Neural cell (in vitro differentiated cells): ENCODE results near the gene IQGAP2. TPM values are rescaled to one million over a fixed set of nuclear protein-coding genes. Genes with fewer than 3 reads are reported as not detected.

Source experiments
- H2AFZ ChIP-seq: fragments of 200-600, 300-800 bp; sonication (generic), shearing (Covaris generic); 2 replicates; pipeline ENCODE4 v1.6.0; 2014; ENCODE audit warnings: low read depth, mild to moderate bottlenecking, antibody characterized with exemption, low read length, moderate library complexity
- H3F3A ChIP-seq: fragments of 200-600 bp; shearing (Covaris generic); 2 replicates; pipeline ENCODE4 v1.6.1; 2016; ENCODE audit warnings: mild to moderate bottlenecking, moderate library complexity, mixed read lengths, antibody characterized with exemption, low read length; ENCODE audit not compliant: insufficient read depth, poor library complexity, severe bottlenecking
- H3K27ac ChIP-seq: fragments of 200-600, 300-800 bp; sonication (generic), shearing (Covaris generic); 2 replicates; pipeline ENCODE4 v1.5.1; 2014; ENCODE audit warnings: mild to moderate bottlenecking, low read length, moderate library complexity
- H3K27me3 ChIP-seq: fragments of 300-800, 200-600 bp; sonication (generic), shearing (Covaris generic); 2 replicates; pipeline ENCODE4 v1.6.0; 2014; ENCODE audit warnings: mild to moderate bottlenecking, low read depth, low read length, moderate library complexity; ENCODE audit not compliant: insufficient read depth
- H3K36me3 ChIP-seq: fragments of 300-800, 200-600 bp; sonication (generic), shearing (Covaris generic); 2 replicates; pipeline ENCODE4 v1.5.1; 2014; ENCODE audit warnings: mild to moderate bottlenecking, antibody characterized with exemption, low read length, moderate library complexity; ENCODE audit not compliant: insufficient read depth
- H3K4me2 ChIP-seq: fragments of 300-800, 200-600 bp; sonication (generic), shearing (Covaris generic); 2 replicates; pipeline ENCODE4 v1.6.0; 2014; ENCODE audit warnings: mild to moderate bottlenecking, low read length
- H3K4me3 ChIP-seq: fragments of 300-800, 200-600 bp; sonication (generic), shearing (Covaris generic); 2 replicates; pipeline ENCODE4 v1.5.1; 2014; ENCODE audit warnings: mild to moderate bottlenecking, low read length, moderate library complexity
- H3K79me2 ChIP-seq: fragments of 200-600 bp; shearing (Covaris generic); replicated peaks from 2 replicates; pipeline ENCODE4 v1.6.0; 2014; ENCODE audit warnings: mild to moderate bottlenecking, low read length, moderate library complexity; ENCODE audit not compliant: insufficient read depth
- H3K9ac ChIP-seq: fragments of 300-800, 200-600 bp; sonication (generic), shearing (Covaris generic); 2 replicates; pipeline ENCODE4 v1.6.1; 2016; ENCODE audit warnings: mild to moderate bottlenecking, low read length, mixed read lengths
- H3K9me2 ChIP-seq: fragments of 200-600 bp; shearing (Covaris generic); 2 replicates; pipeline ENCODE4 v1.6.1; 2016; ENCODE audit warnings: mild to moderate bottlenecking, low read length, mixed read lengths; ENCODE audit not compliant: insufficient read depth
- H3K9me3 ChIP-seq: fragments of 200-600, 300-800 bp; sonication (generic), shearing (Covaris generic); 2 replicates; pipeline ENCODE4 v1.6.1; 2016; ENCODE audit warnings: mild to moderate bottlenecking, mixed run types, low read length, moderate library complexity, mixed read lengths
- H4K20me1 ChIP-seq: fragments of 200-600 bp; shearing (Covaris generic); 2 replicates; pipeline ENCODE4 v1.6.1; 2016; ENCODE audit warnings: mild to moderate bottlenecking, mixed run types; ENCODE audit not compliant: insufficient read depth
- CTCF ChIP-seq: fragments of 450-650 bp; IDR thresholded peaks from 2 replicates; pipeline ENCODE4 v1.5.1; 2014; ENCODE audit warnings: antibody characterized with exemption, mild to moderate bottlenecking, moderate library complexity; ENCODE audit not compliant: poor library complexity, severe bottlenecking
- EP300 ChIP-seq: fragments of 450-650 bp; conservative IDR thresholded peaks from 2 replicates; pipeline ENCODE4 v1.6.1; 2014; ENCODE audit warnings: antibody characterized with exemption, mild to moderate bottlenecking, moderate library complexity; ENCODE audit not compliant: poor library complexity, severe bottlenecking
- EZH2 ChIP-seq: fragments of 200-600, 300-800 bp; shearing (Covaris generic), sonication (generic); IDR thresholded peaks from 2 replicates; pipeline ENCODE4 v1.6.1; 2014; ENCODE audit warnings: antibody characterized with exemption, low read length, borderline replicate concordance, mild to moderate bottlenecking; ENCODE audit not compliant: insufficient read depth, poor library complexity, severe bottlenecking
- MXI1 ChIP-seq: fragments of 450-650 bp; conservative IDR thresholded peaks from 2 replicates; pipeline ENCODE4 v1.6.1; 2014; ENCODE audit warnings: antibody characterized with exemption, mild to moderate bottlenecking; ENCODE audit not compliant: poor library complexity, severe bottlenecking
- POLR2AphosphoS5 ChIP-seq: IDR thresholded peaks from 2 replicates; pipeline ENCODE4 v1.6.1; 2012
- RAD21 ChIP-seq: fragments of 450-650 bp; conservative IDR thresholded peaks from 2 replicates; pipeline ENCODE4 v1.6.1; 2014; ENCODE audit warnings: antibody characterized with exemption, mild to moderate bottlenecking, moderate library complexity
- REST ChIP-seq: IDR thresholded peaks from 2 replicates; pipeline ENCODE4 v1.6.1; 2012; ENCODE audit warnings: borderline replicate concordance
- SMC3 ChIP-seq: fragments of 450-650 bp; conservative IDR thresholded peaks from 2 replicates; pipeline ENCODE4 v1.6.1; 2014; ENCODE audit warnings: antibody characterized with exemption, mild to moderate bottlenecking, moderate library complexity; ENCODE audit not compliant: poor library complexity
- TAF1 ChIP-seq: IDR thresholded peaks from 2 replicates; pipeline ENCODE4 v1.6.1; 2012; ENCODE audit warnings: low read depth
- polyA plus RNA-seq: library from polyadenylated mRNA; depleted of rRNA; stranded (reverse); fragments of >200 nt; gene quantifications from 2 replicates; pipeline ENCODE4 v1.2.3, GENCODE V29; 2014

The IQGAP2 gene
- polyA plus RNA-seq, 1 donor from 2014 or later = 5.2 TPM

- Histone ChIP-seq H3K27me3 (no peaks in the 10 kb centered on the region), H3F3A (no peaks in the 10 kb centered on the region), H3K9me3 (no peaks in the 10 kb centered on the region), H3K79me2 (no peaks in the 10 kb centered on the region), H3K27ac (no peak overlapping the region), H3K9me2 (no peaks in the 10 kb centered on the region), H3K4me2 (no peak overlapping the region), H3K36me3 (no peaks in the 10 kb centered on the region), H3K4me3 (no peak overlapping the region), H4K20me1 (no peaks in the 10 kb centered on the region), H2AFZ (no peak overlapping the region), H3K9ac (no peak overlapping the region)
- TF ChIP-seq TAF1 = no peak
- TF ChIP-seq SMC3 = no peak
- no peak for TF ChIP-seq EZH2
- TF ChIP-seq REST = no peak
- TF ChIP-seq RAD21 = no peak
- no peak for TF ChIP-seq EP300
- TF ChIP-seq POLR2AphosphoS5 = no peak
- TF ChIP-seq CTCF = no peak
- TF ChIP-seq MXI1 = no peak
Measured at GRCh38 chr5:76681287-76681686, 278.2 kb downstream of the IQGAP2 start.

- no peaks in the 10 kb centered on the region for H3K27me3 ChIP-seq
- no peaks in the 10 kb centered on the region for H3K36me3 ChIP-seq
- no peaks in the 10 kb centered on the region for H4K20me1 ChIP-seq
- H3K9me3 ChIP-seq = no peaks in the 10 kb centered on the region
- H3K79me2 ChIP-seq = no peaks in the 10 kb centered on the region
- no peak for TF ChIP-seq EZH2
- H3K4me3 ChIP-seq = no peak overlapping the region
- H3K4me2 ChIP-seq = no peak overlapping the region
- no peak overlapping the region for H3K9ac ChIP-seq
- H3F3A ChIP-seq = no peaks in the 10 kb centered on the region
- no peaks in the 10 kb centered on the region for H3K9me2 ChIP-seq
- no peak overlapping the region for H3K27ac ChIP-seq
- H2AFZ ChIP-seq = no peak overlapping the region
Measured at GRCh38 chr5:76682387-76682786, 279.3 kb downstream of the IQGAP2 start.
